ENCODE results near the gene LARGE1.

The LARGE1 gene

GRCh38 chr22:33455036-33455435 is 465.2 kb downstream of the LARGE1 start:
- DNase-seq = no peak

GRCh38 chr22:33451866-33452469 is 468.3 kb downstream of the LARGE1 start:
- DNase-seq = no peak

GRCh38 chr22:33450756-33451155 is 469.5 kb downstream of the LARGE1 start:
- no peak for DNase-seq

GRCh38 chr22:33447733-33448132 is 472.5 kb downstream of the LARGE1 start:
- DNase-seq = no peak

GRCh38 chr22:33443683-33444082 is 476.6 kb downstream of the LARGE1 start:
- DNase-seq = no peak

GRCh38 chr22:33440756-33441155 is 479.5 kb downstream of the LARGE1 start:
- no peak for DNase-seq

- DNase-seq = no peak
These were observed 482.0 kb downstream of the LARGE1 start for GRCh38 chr22:33438273-33438672.

GRCh38 chr22:33431300-33431699 is 489.0 kb downstream of the LARGE1 start:
- no peak for DNase-seq

GRCh38 chr22:33429281-33429680 is 491.0 kb downstream of the LARGE1 start:
- DNase-seq = no peak

GRCh38 chr22:33427461-33427860 is 492.8 kb downstream of the LARGE1 start:
- no peak for DNase-seq

GRCh38 chr22:33426451-33426850 is 493.8 kb downstream of the LARGE1 start:
- no peak for DNase-seq

GRCh38 chr22:33421859-33422258 is 498.4 kb downstream of the LARGE1 start:
- no peak for DNase-seq

- DNase-seq = no peak
These were observed 501.8 kb downstream of the LARGE1 start for GRCh38 chr22:33418484-33418883.

- DNase-seq = no peak
These were observed 504.9 kb downstream of the LARGE1 start for GRCh38 chr22:33415401-33415800.

- DNase-seq = no peak
These were observed 511.2 kb downstream of the LARGE1 start for GRCh38 chr22:33409079-33409478.

GRCh38 chr22:33405194-33405593 is 515.1 kb downstream of the LARGE1 start:
- DNase-seq = no peak

- no peak for DNase-seq
These were observed 515.6 kb downstream of the LARGE1 start for GRCh38 chr22:33404723-33405122.

- DNase-seq = no peak
These were observed 518.0 kb downstream of the LARGE1 start for GRCh38 chr22:33402325-33402724.

GRCh38 chr22:33401291-33401690 is 519.0 kb downstream of the LARGE1 start:
- no peak for DNase-seq

GRCh38 chr22:33400891-33401290 is 519.4 kb downstream of the LARGE1 start:
- no peak for DNase-seq

GRCh38 chr22:33400061-33400840 is 520.0 kb downstream of the LARGE1 start:
- no peak for DNase-seq

GRCh38 chr22:33397381-33397907 is 522.8 kb downstream of the LARGE1 start:
- DNase-seq = no peak

GRCh38 chr22:33393432-33393831 is 526.8 kb downstream of the LARGE1 start:
- DNase-seq = no peak

GRCh38 chr22:33391298-33391697 is 529.0 kb downstream of the LARGE1 start:
- no peak for DNase-seq

Measured in NCI-H2081 treated with DMSO at 0.1 percent for 48 hours (cell line).